Daoy (cell line): ENCODE results near the gene CA6. TPM values are rescaled to one million over a fixed set of nuclear protein-coding genes. Genes with fewer than 3 reads are reported as not detected.
A peak's percentile ranks its signal among the peaks of the same experiment; 100 is the strongest.
"Not testable (repeated sequence)": the region's sequence is repeated elsewhere in the genome, so short reads cannot be mapped to it uniquely, and the experiment has no call there.

Experiments
- DNase-seq: peaks from one replicate; pipeline ENCODE4 v3.0.0-alpha.2; 2015; ENCODE audit warnings: low read depth
- total RNA-seq: library from RNA; depleted of rRNA; stranded (reverse); fragments of >200 nt; shearing (Covaris generic); gene quantifications from 2 replicates; pipeline ENCODE4 v1.2.3, GENCODE V29; 2014

The CA6 gene
- total RNA-seq, 1 experiment from 2014 or later = not detected

GRCh38 chr1:8969937-8970336 lies 24.3 kb downstream of the CA6 start:
- DNase-seq = no peak

GRCh38 chr1:8970870-8971337 lies 25.2 kb downstream of the CA6 start:
- no peak for DNase-seq

- no peak for DNase-seq
Measured at GRCh38 chr1:8974551-8974950, 28.9 kb downstream of the CA6 start.

DNA sequence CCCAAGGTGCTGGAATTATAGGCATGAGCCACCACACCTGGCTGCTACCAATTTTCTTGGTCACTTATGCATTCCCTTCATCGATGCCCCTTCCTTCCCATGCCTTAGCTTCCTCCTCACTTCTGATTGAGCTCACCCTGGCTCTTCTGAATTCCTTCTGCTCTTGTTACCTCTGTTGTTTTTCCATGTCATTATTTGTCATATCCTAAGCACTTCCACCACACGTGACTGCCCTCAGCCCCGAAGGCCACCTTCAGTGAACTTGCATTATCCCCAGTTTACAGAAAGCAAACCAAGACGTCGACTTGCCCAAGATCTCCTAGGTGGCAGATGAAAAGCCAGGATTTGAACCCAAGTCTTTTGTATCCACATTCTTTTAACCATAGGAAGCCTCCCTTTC lies 30.7 kb downstream of the CA6 start:
- DNase-seq = no peak

- DNase-seq = no peak
Measured at GRCh38 chr1:8976896-8977450, 31.3 kb downstream of the CA6 start.

GRCh38 chr1:8980656-8981055 lies 35.0 kb downstream of the CA6 start:
- DNase-seq = no peak

DNA sequence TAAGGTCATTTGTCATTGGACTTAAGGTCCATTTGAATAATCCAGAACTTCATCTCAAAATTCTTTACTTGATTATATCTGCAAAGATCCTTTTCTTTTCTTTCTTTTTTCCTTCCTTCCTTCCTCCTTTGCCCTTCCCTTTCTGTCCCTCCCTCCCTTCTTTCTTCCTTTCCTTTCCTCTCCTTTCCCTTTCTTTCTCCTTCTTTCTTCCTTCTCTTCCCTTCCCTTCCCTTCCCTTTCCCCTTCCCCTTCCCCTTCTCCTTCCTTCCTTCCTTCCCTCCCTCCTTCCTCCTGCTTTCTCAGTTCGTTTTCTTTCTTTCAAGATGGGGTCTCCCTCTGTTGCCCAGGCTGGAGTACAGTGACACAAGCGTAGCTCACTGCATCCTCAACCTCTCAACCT lies 35.5 kb downstream of the CA6 start:
- no peak for DNase-seq

- no peak for DNase-seq
Measured at GRCh38 chr1:8984203-8984602, 38.5 kb downstream of the CA6 start.

DNA sequence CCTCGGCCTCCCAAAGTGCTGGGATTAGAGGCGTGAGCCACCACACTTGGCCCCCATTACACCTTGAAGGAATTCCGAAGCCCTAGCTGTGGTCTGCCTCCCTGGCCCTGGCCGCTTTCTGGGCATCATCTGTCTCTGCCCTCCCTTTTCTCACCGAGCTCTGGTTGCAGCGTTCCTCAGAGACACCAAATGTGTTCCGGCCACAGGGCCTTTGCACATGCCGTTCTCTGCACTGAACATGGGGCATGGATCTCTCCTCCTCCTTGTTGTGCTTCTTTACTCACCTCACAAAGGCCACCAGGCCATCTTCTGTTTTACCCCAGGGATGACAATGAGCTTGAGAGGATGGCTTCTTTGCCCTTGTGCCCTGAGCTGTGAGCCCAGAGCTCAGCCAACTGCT lies 39.3 kb downstream of the CA6 start:
- DNase-seq = no peak

- peak; percentile 97 for DNase-seq
Measured at GRCh38 chr1:8985915-8986813, 40.5 kb downstream of the CA6 start.

- DNase-seq = no peak
Measured at GRCh38 chr1:8986814-8987190, 41.1 kb downstream of the CA6 start.

DNA sequence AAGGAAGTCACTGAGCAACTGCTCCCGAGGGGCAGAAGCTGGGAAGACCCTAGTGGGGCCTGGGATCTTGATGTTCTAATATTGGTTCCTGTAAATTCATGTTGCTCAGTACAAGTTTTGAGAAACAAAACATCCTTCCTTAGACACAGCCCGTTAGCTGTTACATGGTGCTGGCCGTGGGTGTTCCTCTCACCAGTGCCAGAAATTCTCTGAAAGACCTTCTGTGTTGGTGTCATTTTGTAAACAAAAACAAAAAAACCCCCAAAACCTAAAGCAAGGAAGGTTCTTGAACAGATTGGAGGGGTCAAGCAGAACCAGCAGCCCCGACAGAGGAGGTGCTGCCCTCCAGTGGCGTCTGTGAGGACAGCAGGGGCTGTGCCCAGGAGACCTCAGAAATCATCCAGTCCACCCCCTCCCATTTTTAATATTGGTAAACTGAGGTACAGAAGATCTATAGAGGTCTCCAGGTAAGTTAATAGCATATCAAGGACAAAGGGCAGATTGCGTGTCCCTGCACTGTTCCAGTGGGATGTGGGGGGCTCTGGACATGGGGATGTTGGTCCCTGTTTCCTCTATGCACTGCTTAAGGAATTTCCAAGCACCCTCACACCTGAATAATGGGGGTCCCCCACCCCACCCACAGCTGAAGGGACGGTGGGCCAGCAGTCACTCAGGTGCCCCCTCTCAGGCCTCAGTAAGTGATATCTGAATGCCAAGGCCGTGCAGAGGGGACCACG lies 42.4 kb downstream of the CA6 start:
- peak; percentile 61 for DNase-seq

DNA sequence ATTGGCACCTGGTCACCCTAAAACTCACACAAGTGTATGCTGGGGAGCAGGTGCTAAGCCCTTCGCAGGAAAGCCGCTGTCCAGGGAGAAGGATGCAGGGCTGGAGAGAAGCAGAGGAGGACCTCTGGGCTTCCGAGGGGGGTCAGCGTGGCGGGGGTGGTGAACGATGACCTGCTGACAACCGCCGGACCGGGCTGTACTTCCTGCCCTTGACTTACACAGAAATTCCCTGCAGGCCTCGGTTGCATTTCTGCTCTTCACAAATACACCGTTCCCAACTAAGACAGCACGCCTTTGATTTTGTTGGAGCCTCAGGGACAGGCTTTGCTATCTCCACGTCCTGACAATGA lies 42.9 kb downstream of the CA6 start:
- no peak for DNase-seq

GRCh38 chr1:8989061-8989460 lies 43.4 kb downstream of the CA6 start:
- no peak for DNase-seq

GRCh38 chr1:8989821-8990220 lies 44.2 kb downstream of the CA6 start:
- DNase-seq = no peak

DNA sequence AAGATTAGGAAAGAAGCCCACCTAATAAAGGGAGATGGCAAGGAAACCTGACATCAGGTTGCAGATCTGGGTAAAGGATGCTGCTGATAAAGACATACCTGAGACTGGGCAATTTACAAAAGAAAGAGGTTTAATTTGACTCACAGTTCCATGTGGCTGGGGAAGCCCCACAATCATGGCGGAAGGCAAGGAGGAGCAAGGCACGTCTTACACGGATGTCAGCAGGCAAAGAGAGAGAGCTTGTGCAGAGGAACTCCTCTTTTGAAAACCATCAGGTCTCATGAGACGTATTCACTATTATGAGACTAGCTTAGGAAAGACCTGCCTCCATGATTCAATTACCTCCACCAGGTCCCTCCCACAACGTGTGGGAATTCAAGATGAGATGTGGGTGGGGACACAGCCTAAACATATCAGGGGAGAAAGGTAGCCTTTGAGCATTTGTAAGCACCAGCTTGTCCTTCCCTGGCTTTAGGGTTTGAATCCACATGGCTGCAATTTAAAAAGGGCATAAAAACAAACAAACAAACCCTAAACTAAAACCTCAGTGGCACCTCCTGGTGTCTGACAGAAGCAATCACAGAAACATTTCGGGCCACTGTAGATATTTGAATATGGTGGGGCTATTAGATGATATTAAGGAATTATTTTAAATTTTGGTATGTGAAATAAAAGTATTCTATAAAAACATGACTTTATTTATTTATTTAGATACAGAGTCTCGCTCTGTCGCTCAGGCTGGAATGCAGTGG lies 47.4 kb downstream of the CA6 start:
- DNase-seq = no peak

- not testable (repeated sequence) for DNase-seq
Measured at GRCh38 chr1:8993962-8994675, 48.5 kb downstream of the CA6 start.

- not testable (repeated sequence) for DNase-seq
Measured at GRCh38 chr1:9001534-9002214, 56.0 kb downstream of the CA6 start.

DNA sequence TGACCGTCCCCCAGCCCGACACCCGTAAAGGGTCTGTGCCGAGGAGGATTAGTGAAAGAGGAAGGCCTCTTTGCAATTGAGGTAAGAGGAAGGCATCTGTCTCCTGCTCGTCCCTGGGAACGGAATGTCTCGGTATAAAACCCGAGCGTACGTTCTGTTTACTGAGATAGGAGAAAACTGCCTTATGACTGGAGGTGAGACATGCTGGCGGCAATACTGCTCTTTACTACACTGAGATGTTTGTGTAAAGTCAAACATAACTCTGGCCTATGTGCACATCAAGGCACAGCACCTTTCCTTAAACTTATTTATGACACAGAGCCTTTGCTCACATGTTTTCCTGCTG lies 56.5 kb downstream of the CA6 start:
- not testable (repeated sequence) for DNase-seq

GRCh38 chr1:9004031-9004699 lies 58.5 kb downstream of the CA6 start:
- no peak for DNase-seq
